Omental fat pad (tissue), 4 donors: Measurements from ENCODE around the gene ADAMTSL3. TPM values are rescaled to one million over a fixed set of nuclear protein-coding genes. Genes with fewer than 3 reads are reported as not detected.

ENCODE experiments used
- ATAC-seq: fragments of 150-250 bp; one replicate; pipeline ENCODE4 v1.9.1; 2016; ENCODE audit warnings: mild to moderate bottlenecking, moderate library complexity; ENCODE audit not compliant: low FRiP score
- DNase-seq: peaks from one replicate; pipeline ENCODE4 v3.0.0-alpha.2; 2019; ENCODE audit warnings: low spot score
- total RNA-seq, 4 donors: library from RNA; depleted of rRNA; stranded (reverse); fragments of >200 nt; gene quantifications; one replicate each; pipeline ENCODE4 v1.1.0, GENCODE V29; 2016
- TF ChIP-seq, protein P1 (sequence below), 3 donors: fragments of 450-650 bp; IDR thresholded peaks; one replicate each; pipeline ENCODE4 v1.5.1; 2016 to 2017; ENCODE audit warnings: antibody characterized with exemption in 3 of 3, mild to moderate bottlenecking in 3 of 3, moderate library complexity in 2 of 3

The ADAMTSL3 gene
- total RNA-seq, 4 donors from 2014 or later, result 4.9 to 28.1 (median 8.4) TPM

DNA sequence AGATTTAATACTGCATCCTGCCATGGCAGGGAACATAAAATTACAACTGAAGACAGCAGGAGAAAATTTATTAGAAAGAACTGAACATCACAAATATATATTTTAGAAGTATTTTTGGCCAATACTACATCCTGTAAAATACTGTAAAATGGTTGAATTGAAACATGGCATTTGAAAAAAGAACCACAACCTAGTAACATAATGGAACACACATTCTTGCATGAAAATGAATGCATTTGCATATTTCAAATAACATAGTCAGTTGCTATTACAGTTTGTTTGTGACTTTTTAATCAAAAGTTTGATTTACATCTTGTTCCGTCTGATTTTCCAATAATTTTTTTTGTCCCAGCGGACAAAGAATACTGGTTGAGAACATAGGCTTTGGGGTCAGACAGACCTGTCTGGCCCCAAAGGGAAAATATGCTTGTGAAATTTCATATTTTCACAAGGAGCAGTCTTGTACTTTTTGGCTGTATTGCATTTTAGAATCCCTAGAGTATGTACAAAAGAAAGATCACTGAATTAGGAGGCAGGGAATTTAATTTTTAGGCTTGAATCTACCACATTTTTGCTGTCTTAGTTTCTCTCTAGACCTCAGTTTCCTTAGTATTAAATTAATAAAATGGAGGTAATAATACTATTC lies 268.8 kb downstream of the ADAMTSL3 start:
- no peak for ATAC-seq
- TF ChIP-seq, protein P1, sequence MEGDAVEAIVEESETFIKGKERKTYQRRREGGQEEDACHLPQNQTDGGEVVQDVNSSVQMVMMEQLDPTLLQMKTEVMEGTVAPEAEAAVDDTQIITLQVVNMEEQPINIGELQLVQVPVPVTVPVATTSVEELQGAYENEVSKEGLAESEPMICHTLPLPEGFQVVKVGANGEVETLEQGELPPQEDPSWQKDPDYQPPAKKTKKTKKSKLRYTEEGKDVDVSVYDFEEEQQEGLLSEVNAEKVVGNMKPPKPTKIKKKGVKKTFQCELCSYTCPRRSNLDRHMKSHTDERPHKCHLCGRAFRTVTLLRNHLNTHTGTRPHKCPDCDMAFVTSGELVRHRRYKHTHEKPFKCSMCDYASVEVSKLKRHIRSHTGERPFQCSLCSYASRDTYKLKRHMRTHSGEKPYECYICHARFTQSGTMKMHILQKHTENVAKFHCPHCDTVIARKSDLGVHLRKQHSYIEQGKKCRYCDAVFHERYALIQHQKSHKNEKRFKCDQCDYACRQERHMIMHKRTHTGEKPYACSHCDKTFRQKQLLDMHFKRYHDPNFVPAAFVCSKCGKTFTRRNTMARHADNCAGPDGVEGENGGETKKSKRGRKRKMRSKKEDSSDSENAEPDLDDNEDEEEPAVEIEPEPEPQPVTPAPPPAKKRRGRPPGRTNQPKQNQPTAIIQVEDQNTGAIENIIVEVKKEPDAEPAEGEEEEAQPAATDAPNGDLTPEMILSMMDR (IDR thresholded peaks at IDR 0.05), result no peak
- no peak for DNase-seq

DNA sequence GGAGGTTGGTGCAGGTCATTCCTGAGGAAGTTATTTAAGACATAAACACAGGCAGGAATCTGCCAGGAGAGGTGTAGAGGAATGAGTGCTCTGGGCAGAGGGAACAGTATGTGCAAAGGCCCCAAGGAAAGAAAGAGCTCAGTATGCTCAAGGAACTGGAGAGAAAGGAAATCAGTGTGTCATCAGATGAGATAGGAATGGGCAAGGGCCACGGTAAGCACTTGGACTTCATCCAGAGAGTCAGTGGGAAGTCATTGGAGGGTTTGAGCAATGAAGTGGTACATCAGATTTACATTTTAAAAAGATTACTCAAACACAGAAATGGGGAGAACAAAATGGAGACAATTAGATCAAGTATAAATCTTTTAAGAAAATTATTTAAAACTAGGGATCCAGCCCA lies 272.2 kb downstream of the ADAMTSL3 start:
- no peak for DNase-seq
- TF ChIP-seq, protein P1 (IDR thresholded peaks at IDR 0.05), result no peak
- ATAC-seq, result no peak

DNA sequence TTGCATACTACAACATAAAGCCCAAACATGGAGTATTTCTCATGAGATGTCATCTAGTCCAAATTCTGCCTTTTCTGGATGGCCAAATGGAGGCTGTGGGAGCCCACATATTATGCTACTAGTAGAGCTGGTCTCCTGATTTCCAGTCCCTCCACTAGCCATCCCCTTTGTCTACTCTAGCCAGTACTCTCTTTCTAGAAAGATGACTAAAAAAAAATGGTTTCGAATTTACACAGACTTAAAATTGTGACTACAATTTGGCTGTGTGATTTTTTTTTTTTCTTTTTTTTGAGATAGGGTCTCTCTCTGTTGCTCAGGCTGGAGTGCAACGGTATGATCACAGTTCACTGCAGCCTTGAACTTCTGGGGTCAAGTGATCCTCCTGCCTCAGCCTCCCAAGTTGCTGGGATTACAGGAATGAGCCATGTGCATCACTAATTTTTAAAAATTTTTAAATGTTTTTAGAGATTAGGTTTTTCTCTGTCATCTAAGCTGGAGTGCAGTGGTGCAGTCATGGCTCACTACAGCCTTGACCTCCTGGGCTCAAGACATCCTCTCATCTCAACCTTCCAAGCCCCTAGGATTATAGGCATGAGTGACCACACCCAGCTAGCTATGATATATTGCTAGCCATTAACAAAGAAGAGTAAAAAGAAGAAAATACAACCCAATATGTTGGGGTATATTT lies 273.9 kb downstream of the ADAMTSL3 start:
- TF ChIP-seq, protein P1 (IDR thresholded peaks at IDR 0.05), result no peak
- ATAC-seq, result no peak
- no peak for DNase-seq

DNA sequence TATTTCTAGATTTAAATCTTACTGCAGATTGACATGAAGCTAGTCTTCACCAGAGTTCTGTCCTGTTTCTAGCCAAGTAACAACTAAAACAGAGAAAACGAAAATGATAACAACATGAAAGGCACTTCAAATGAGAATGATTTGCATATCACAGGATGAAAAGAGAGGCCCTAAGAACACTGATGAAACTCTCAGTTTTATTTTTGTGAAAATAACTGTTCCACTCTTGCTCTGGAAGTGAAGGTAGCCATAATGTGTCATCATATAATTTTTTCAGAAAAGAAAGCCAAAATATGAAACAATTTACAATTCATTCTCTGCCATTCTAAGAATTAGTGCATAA lies 274.4 kb downstream of the ADAMTSL3 start:
- TF ChIP-seq, protein P1 (IDR thresholded peaks at IDR 0.05), result no peak
- ATAC-seq (no peak), DNase-seq (no peak)

DNA sequence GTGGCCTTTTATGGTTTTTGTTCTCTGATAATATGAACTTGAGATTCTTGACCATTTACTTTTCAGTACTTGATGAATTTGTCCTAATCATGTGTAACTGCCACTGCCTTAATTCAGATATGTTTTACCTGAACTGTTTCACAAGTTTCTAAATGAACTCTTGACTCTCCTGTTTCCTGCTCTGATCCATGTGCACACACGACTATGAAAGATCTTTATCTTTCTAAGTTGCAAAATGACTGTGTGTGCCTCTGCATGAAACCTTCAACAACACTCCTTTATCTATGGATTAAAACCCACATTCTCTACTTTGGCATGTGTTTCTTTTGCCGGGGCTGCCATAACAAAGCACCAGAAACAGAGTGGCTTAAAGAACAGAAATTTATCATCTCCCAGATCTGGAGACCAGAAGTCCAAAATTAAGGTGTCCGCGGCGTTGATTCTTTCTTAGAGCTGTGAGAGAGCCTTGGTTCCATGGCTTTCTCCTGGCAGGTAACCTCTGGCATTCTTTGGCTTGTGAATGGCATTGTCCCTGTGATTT lies 275.0 kb downstream of the ADAMTSL3 start:
- TF ChIP-seq, protein P1 (IDR thresholded peaks at IDR 0.05), result no peak
- DNase-seq, result no peak
- ATAC-seq, result no peak

DNA sequence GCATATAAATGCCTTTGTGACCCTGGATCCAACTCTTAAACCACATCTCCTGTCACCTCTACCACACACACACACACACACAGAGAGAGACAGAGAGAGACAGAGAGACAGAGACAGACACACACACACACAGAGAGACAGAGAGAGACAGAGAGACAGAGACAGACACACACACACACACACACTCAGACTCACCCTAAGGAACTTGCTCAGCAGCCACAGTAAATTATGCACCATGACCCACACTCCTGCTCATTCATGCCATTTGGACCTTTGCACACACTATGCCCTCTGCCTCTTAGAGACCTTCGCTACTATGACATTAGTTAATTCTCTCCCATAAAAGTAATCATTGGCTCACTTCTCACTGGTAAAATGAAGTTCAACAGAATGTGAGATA lies 275.7 kb downstream of the ADAMTSL3 start:
- no peak for ATAC-seq
- DNase-seq, result no peak
- TF ChIP-seq, protein P1 (IDR thresholded peaks at IDR 0.05), result no peak
